ENCODE data around the gene ZBTB7B.

The ZBTB7B gene

DNA sequence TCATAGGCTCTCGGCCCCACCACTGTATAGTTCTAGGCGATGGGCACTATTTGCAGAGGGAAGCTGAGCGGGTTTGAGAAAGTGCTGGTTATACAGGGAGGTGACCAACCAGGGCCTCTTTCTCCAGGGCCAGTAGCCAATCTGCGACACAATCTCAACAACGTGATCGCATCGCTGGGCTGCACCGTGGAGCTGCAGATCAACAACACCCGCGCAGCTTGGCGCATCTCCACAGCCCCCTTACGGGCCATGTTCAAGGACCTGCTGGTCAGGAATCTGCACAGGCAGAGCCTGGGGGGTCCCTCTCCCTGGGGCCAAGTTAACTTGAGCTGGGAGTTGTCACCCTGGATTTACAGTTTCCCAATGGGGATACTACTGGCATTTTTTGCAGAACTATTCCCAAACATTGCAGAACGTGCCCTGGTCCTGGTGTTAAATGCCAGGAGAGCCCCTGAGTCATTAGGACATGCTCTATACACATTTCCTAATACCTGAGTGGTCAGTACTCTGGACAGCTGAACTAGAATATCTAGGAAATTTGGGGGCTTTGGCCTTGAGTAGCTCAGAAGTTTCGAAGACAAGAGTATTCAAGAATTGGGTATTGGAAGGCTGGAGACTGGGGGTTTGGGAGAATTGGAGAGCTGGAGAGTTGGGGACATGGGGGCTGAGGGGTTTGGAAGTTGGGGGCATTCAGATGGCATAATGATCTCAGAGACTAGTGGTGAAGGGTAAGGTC, 37.9 kb downstream of the ZBTB7B start:
- DNase-seq, result no peak

GRCh38 chr1:155042789-155043188, 40.2 kb downstream of the ZBTB7B start:
- DNase-seq, result no peak

GRCh38 chr1:155043301-155043702, 40.7 kb downstream of the ZBTB7B start:
- DNase-seq, result no peak

DNA sequence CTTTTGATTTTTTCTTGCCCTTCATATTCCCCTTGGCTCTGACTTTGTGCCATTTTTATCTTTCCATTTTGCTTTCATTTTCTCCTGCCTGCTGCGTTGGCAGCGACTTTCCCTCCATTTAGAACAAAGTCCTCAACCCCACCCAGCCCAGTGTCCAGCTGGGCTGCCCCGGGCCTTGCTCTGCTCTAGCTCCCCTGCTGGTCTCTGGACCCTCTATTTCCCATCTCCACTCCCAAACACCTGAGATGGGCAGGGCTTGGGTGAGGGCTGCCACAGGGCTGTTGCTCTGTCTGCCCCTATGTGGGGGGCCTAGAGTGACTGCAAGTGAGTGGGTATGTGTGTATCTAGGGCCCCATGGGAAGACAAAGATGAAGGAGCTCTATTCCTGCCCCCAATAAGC, 41.2 kb downstream of the ZBTB7B start:
- DNase-seq, result no peak

DNA sequence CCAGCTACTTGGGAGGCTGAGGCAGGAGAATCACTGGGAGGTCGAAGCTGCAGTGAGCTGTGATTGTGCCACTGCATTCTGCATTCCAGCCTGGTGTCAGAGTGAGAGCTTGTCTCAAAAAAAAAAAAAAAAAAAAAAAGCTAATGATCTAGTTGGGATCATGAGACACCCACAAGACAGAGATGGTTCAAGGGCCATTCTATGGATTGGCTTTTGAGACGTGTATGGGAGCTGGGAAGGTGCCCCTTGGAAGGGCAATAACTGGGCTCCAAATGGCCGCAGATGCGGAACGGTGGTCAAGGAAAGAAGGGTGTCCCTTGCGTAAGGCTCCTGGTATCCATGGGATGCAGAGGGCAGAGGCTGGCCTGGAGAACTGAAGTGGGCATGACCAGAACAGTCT, 41.8 kb downstream of the ZBTB7B start:
- no peak for DNase-seq

- DNase-seq, result peak; percentile 45 to 53
Observed at GRCh38 chr1:155044812-155045657, 42.4 kb downstream of the ZBTB7B start.

DNA sequence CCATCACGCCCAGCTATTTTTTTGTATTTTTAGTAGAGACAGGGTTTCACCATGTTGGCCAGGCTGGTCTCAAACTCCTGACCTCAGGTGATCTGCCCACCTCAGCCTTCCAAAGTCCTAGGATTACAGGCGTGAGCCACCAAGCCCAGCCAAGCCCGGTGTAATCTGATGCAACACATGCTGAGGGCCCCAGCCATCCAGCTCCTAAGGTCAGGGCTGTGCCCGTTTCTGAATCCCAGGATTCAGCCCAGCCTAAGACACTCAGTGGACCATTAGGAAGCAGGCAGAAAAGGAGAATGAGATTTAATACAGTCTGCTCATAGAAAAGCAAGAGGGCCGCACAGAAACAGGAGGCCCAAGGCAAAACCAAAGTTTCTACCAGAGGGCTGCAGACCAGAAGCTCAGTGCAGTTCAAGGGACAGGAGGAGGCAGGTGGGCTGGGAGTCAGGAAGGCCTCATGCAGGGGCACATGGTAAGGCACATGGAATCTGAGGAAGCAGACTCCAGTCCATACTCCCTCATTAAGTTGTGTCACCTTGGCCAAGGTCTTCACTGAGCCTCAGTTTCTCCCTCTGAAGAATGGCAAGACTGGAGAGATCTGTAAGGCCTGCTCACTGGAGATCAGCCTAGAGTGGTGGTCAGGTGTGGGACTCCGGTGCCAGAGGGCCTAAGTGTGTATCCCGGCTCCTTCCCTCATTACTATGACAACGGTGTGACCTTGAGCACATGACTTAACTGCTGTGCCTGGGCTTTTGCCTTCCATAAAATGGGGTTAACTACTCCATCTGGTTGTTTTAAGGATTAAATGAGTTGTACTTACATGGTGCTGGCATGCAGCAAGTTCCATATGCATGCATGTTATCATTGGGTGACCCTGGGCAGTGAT, 46.1 kb downstream of the ZBTB7B start:
- no peak for DNase-seq

GRCh38 chr1:155049651-155050559, 47.3 kb downstream of the ZBTB7B start:
- no peak for DNase-seq

- peak in 1 of 2 experiments; percentile 67 for DNase-seq
Observed at GRCh38 chr1:155050560-155051341, 48.1 kb downstream of the ZBTB7B start, which contains the start of gene ADAM15. Gene ADAM15, plus strand, starts transcription at chr1:155051316. Its CDS starts 71 bp downstream, at chr1:155051387.

GRCh38 chr1:155051342-155051776, 48.8 kb downstream of the ZBTB7B start:
- no peak for DNase-seq

DNA sequence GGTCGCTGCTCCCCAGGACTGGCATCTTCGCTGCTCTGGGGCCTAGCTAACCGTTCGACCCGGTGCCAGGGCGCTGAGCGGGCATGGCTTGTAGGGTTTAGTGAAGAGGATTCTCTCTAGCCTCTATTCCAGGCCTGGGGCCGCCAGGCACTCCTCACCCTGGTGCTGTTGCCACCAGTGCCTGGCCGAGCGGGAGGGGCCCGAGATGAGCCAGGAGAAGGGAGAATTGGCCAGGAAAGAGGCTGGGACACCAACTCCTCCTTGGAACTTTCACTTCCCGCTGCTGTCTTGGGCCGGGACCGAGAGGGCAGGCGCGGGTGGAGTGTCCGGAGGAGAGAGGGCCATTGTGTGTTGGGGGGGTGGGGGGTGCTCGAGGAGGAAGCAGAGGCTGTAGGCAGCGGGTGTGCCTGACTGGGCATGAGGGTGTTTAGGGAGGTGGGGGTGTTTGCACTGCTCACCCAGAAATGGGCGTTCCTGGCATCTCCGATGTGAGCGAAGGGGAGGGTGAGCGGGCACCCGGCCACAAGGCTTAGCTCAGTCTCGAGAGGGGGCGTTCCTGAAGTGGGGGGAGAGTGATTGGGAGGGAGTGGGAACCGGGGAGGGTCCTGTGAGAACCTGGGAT, 49.3 kb downstream of the ZBTB7B start:
- DNase-seq, result peak; percentile 14 to 19

- DNase-seq, result peak in 1 of 2 experiments; percentile 7
Observed at GRCh38 chr1:155052439-155053395, 50.1 kb downstream of the ZBTB7B start.

- DNase-seq, result no peak
Observed at GRCh38 chr1:155053531-155054105, 51.0 kb downstream of the ZBTB7B start.

DNA sequence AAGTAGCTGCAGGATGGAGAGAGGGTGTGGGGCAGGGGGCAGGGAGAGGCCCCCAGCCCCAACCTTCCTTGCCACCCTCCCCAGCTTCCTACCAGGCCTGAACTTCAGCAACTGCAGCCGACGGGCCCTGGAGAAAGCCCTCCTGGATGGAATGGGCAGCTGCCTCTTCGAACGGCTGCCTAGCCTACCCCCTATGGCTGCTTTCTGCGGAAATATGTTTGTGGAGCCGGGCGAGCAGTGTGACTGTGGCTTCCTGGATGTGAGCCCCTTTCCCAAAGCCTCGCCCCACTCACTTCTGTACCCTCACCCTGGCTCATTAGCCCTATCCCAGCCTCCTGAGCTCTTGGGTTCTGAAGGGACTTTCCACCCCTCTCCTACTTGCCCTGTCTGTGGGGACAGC, 54.5 kb downstream of the ZBTB7B start:
- no peak for DNase-seq

- no peak for DNase-seq
Observed at GRCh38 chr1:155057788-155058211, 55.2 kb downstream of the ZBTB7B start.

DNA sequence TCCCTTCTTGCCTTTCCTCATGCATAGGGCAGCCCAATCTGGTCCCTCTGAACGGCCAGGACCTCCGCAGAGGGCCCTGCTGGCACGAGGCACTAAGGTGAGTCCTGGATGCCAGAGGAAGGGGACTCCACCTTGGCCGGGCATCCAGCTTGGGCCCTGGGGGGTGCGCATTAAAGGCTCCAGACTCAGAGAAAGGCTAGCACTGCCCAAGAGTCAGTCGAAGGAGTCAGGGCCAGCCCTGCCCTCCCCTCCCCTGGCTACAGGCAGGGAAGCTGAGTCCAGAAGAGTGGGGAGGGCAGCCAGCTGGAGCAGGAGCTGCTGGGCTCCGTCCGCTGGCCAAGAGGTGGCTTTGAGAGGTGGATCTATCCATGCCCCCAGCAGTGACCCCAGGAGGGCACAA, 58.1 kb downstream of the ZBTB7B start:
- no peak for DNase-seq

GRCh38 chr1:155061381-155062150, 59.0 kb downstream of the ZBTB7B start:
- peak; percentile 58 to 80 for DNase-seq

- DNase-seq, result no peak
Observed at GRCh38 chr1:155062151-155062686, 59.6 kb downstream of the ZBTB7B start.
